Trophoblast cell (in vitro differentiated cells and primary cell): Measurements from ENCODE around the gene ALG8. TPM values are rescaled to one million over a fixed set of nuclear protein-coding genes. Genes with fewer than 3 reads are reported as not detected.
A peak's percentile ranks its signal among the peaks of the same experiment; 100 is the strongest.

Experiments
- DNase-seq, 2 donors: peaks; one replicate each; pipeline ENCODE4 v3.0.0-alpha.2; 2016
- H2AFZ ChIP-seq: 2 replicates; pipeline ENCODE4 v1.6.1; 2013; ENCODE audit warnings: low read length, moderate library complexity, mild to moderate bottlenecking; ENCODE audit not compliant: insufficient read depth, poor library complexity
- H2AK5ac ChIP-seq: 2 replicates; pipeline ENCODE4 v1.6.1; 2013; ENCODE audit warnings: mild to moderate bottlenecking, low read length
- H2BK120ac ChIP-seq: 2 replicates; pipeline ENCODE4 v1.6.1; 2013; ENCODE audit warnings: low read length, mild to moderate bottlenecking, moderate library complexity; ENCODE audit not compliant: insufficient read depth, poor library complexity
- H2BK12ac ChIP-seq: 2 replicates; pipeline ENCODE4 v1.6.1; 2013; ENCODE audit warnings: mild to moderate bottlenecking, low read length, moderate library complexity
- H2BK5ac ChIP-seq: 2 replicates; pipeline ENCODE4 v1.6.1; 2013; ENCODE audit warnings: low read length, low read depth, moderate library complexity, mild to moderate bottlenecking; ENCODE audit not compliant: poor library complexity
- H3K14ac ChIP-seq: 2 replicates; pipeline ENCODE4 v1.6.1; 2013; ENCODE audit warnings: mild to moderate bottlenecking, low read length
- H3K18ac ChIP-seq: 2 replicates; pipeline ENCODE4 v1.6.1; 2013; ENCODE audit warnings: mild to moderate bottlenecking, low read length
- H3K23ac ChIP-seq: 2 replicates; pipeline ENCODE4 v1.6.1; 2013; ENCODE audit warnings: low read length
- H3K27ac ChIP-seq: 2 replicates; pipeline ENCODE4 v1.5.1; 2013; ENCODE audit warnings: low read depth, mild to moderate bottlenecking, inconsistent platforms, low read length, moderate library complexity
- H3K27me3 ChIP-seq: 2 replicates; pipeline ENCODE4 v1.6.1; 2013; ENCODE audit warnings: inconsistent platforms, mild to moderate bottlenecking, low read length, moderate library complexity; ENCODE audit not compliant: insufficient read depth
- H3K36me3 ChIP-seq, 2 experiments: 1 replicate in 1 of 2; 2 replicates in 1 of 2; pipeline ENCODE4 v1.6.1; 2013; ENCODE audit warnings: low read length in 2 of 2, mild to moderate bottlenecking in 2 of 2, moderate library complexity in 1 of 2; ENCODE audit not compliant: insufficient read depth in 2 of 2, control insufficient read depth in 1 of 2
- H3K4ac ChIP-seq: 2 replicates; pipeline ENCODE4 v1.6.1; 2013; ENCODE audit warnings: low read depth, mild to moderate bottlenecking, low read length, moderate library complexity
- H3K4me1 ChIP-seq, 2 experiments: 1 replicate in 1 of 2; 2 replicates in 1 of 2; pipeline ENCODE4 v1.6.1; 2013; ENCODE audit warnings: low read length in 2 of 2, mild to moderate bottlenecking in 2 of 2, moderate library complexity in 1 of 2; ENCODE audit not compliant: insufficient read depth in 2 of 2, control insufficient read depth in 1 of 2
- H3K4me2 ChIP-seq: 2 replicates; pipeline ENCODE4 v1.6.1; 2013; ENCODE audit warnings: inconsistent platforms, mild to moderate bottlenecking, low read length, moderate library complexity
- H3K4me3 ChIP-seq: 2 replicates; pipeline ENCODE4 v1.5.1; 2013; ENCODE audit warnings: mild to moderate bottlenecking, low read depth, low read length, inconsistent platforms
- H3K79me1 ChIP-seq: one replicate; pipeline ENCODE4 v1.6.1; 2013; ENCODE audit warnings: low read length
- H3K79me2 ChIP-seq: 2 replicates; pipeline ENCODE4 v1.6.1; 2013; ENCODE audit warnings: low read length, mild to moderate bottlenecking; ENCODE audit not compliant: control insufficient read depth, insufficient read depth, poor library complexity
- H3K9ac ChIP-seq: 2 replicates; pipeline ENCODE4 v1.6.1; 2013; ENCODE audit warnings: mild to moderate bottlenecking, low read length
- H3K9me3 ChIP-seq: 2 replicates; pipeline ENCODE4 v1.6.1; 2013; ENCODE audit warnings: low read depth, mild to moderate bottlenecking, control low read depth, inconsistent platforms, low read length; ENCODE audit not compliant: insufficient read depth
- H4K12ac ChIP-seq: 2 replicates; pipeline ENCODE4 v1.6.1; 2013; ENCODE audit warnings: low read depth, mild to moderate bottlenecking, low read length, moderate library complexity
- H4K8ac ChIP-seq: 2 replicates; pipeline ENCODE4 v1.6.1; 2013; ENCODE audit warnings: low read depth, mild to moderate bottlenecking, low read length, moderate library complexity
- H4K91ac ChIP-seq: one replicate; pipeline ENCODE4 v1.6.1; 2013; ENCODE audit warnings: low read depth, mild to moderate bottlenecking, low read length, moderate library complexity
- WGBS: extraction: QIAGEN DNeasy Blood & Tissue Kit; methylation state at CpG from one replicate; pipeline ENCODE4 v1.1.7; 2013; ENCODE audit warnings: missing lambda C conversion rate; ENCODE audit not compliant: insufficient read length, insufficient coverage; ENCODE audit errors: extremely low coverage; 5-methylcytosine and 5-hydroxymethylcytosine counted together
- polyA plus RNA-seq: library from polyadenylated mRNA; stranded (reverse); fragments of 200-250 nt; gene quantifications from 2 replicates; pipeline ENCODE4 v1.2.3, GENCODE V29; 2013

Gene ALG8
- polyA plus RNA-seq, result 76.1 and 82.0 TPM in 2 replicates

DNA sequence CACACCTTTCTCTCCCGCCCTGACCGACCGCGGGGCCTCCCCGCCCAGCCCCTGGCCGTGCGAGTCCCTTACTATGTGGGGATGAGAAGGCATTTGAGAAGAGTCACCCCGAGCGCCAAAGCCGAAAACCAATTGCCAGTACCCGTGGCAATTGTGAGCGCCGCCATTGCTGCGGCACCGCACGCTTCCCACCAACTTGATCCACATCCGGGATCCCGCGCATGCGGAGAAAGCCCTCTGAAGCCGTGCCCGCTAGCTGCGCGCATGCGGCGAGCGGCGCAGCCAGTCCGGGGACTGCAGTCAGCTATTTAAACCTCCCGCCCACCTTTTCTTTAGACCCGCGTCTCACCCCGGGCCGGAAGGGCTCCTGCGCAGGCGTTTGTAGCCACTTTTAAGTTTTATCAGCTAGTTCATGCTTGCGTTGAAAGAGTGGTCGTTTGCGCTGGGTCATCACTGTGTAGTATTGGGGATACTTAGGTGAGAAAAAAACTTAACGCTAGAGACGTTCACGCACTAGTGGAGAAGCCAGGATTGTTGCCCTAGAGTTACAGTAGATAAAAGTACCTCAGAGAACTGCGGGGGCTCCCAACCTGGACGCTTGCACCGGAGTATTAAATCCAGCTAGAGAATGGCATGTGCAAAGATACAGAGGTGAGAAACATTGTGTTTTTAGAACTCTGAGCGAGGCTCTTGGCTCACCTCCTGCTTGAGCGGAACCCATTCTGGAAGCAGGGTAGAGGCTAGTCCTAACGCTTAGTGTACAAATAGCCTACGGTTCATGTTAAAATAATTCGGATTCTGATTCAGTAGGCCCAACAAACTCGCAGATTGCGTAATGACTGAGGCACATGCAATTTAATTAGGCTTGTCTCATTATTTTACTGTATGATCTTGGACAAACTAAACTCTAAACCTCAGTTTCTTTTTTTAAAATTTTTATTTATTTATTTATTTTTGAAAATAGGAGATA is at the start of gene ALG8:
Gene ALG8, minus strand, starts transcription at position 205 of the 970 bp plus-strand sequence. Its CDS starts 38 bp downstream, at position 167.
- H3K9ac ChIP-seq, result peak within 1 kb of the TSS; percentile 94
- peak within 1 kb of the TSS; percentile 91 for H3K4me2 ChIP-seq
- H3K79me2 ChIP-seq, result peaks cover 8% of the 10 kb centered on the region
- H4K12ac ChIP-seq, result peak within 1 kb of the TSS; percentile 96
- H2AK5ac ChIP-seq, result peak within 1 kb of the TSS; percentile 40
- H2BK12ac ChIP-seq, result peak within 1 kb of the TSS; percentile 59
- H3K9me3 ChIP-seq, result no peaks in the 10 kb centered on the region
- peak; percentile 98 to 99 for DNase-seq
- no peaks in the 10 kb centered on the region for H3K27me3 ChIP-seq
- peak within 1 kb of the TSS; percentile 94 for H2BK5ac ChIP-seq
- peak within 1 kb of the TSS; percentile 58 for H3K27ac ChIP-seq
- H3K14ac ChIP-seq, result peak within 1 kb of the TSS; percentile 98
- peak within 1 kb of the TSS; percentile 99 for H4K8ac ChIP-seq
- H2BK120ac ChIP-seq, result peak within 1 kb of the TSS; percentile 89
- peak within 1 kb of the TSS; percentile 94 for H4K91ac ChIP-seq
- H3K4me3 ChIP-seq, result peak within 1 kb of the TSS; percentile 89
- no CpG with 5 or more reads among the region's 52 CpGs for WGBS
- H2AFZ ChIP-seq, result peak within 1 kb of the TSS; percentile 97
- H3K4ac ChIP-seq, result peak within 1 kb of the TSS; percentile 98
- H3K4me1 ChIP-seq, result peaks cover 7 to 8% of the 10 kb centered on the region in 2 experiments
- no peak within 1 kb of the TSS for H3K23ac ChIP-seq
- H3K36me3 ChIP-seq, result peaks cover 0 to 7% of the 10 kb centered on the region in 2 experiments
- H3K18ac ChIP-seq, result peak within 1 kb of the TSS; percentile 88
- peaks cover 9% of the 10 kb centered on the region for H3K79me1 ChIP-seq

GRCh38 chr11:78188286-78189173 is 49.1 kb upstream of the ALG8 start, which contains the start of the genes KCTD21 and USP35:
KCTD21 (minus strand) TSS chr11:78188626; CDS start chr11:78174554, 14,072 bp downstream.
USP35 (plus strand) TSS chr11:78188919; CDS start chr11:78196246, 7,327 bp downstream.
- Histone ChIP-seq H3K4me1 (peaks cover 32 to 40% of the 10 kb centered on the region in 2 experiments), H3K23ac (no peak within 1 kb of the TSS), H3K14ac (peak within 1 kb of the TSS; percentile 95), H3K79me2 (peaks cover 24% of the 10 kb centered on the region), H4K91ac (peak within 1 kb of the TSS; percentile 82), H2AFZ (peak within 1 kb of the TSS; percentile 80), H3K4me2 (peak within 1 kb of the TSS; percentile 82), H4K8ac (peak within 1 kb of the TSS; percentile 83), H2BK5ac (peak within 1 kb of the TSS; percentile 59), H2BK120ac (peak within 1 kb of the TSS; percentile 54), H3K27ac (peak within 1 kb of the TSS; percentile 60), H3K4ac (peak within 1 kb of the TSS; percentile 72), H3K36me3 (peaks cover 8 to 9% of the 10 kb centered on the region in 2 experiments), H3K9me3 (no peaks in the 10 kb centered on the region), H3K18ac (peak within 1 kb of the TSS; percentile 93), H3K9ac (peak within 1 kb of the TSS; percentile 64), H2AK5ac (peak within 1 kb of the TSS; percentile 94), H2BK12ac (peak within 1 kb of the TSS; percentile 51), H3K27me3 (no peaks in the 10 kb centered on the region), H3K4me3 (peak within 1 kb of the TSS; percentile 90), H3K79me1 (peaks cover 21% of the 10 kb centered on the region), H4K12ac (peak within 1 kb of the TSS; percentile 93)
- no CpG with 5 or more reads among the region's 74 CpGs for WGBS
- peak; percentile 98 for DNase-seq

DNA sequence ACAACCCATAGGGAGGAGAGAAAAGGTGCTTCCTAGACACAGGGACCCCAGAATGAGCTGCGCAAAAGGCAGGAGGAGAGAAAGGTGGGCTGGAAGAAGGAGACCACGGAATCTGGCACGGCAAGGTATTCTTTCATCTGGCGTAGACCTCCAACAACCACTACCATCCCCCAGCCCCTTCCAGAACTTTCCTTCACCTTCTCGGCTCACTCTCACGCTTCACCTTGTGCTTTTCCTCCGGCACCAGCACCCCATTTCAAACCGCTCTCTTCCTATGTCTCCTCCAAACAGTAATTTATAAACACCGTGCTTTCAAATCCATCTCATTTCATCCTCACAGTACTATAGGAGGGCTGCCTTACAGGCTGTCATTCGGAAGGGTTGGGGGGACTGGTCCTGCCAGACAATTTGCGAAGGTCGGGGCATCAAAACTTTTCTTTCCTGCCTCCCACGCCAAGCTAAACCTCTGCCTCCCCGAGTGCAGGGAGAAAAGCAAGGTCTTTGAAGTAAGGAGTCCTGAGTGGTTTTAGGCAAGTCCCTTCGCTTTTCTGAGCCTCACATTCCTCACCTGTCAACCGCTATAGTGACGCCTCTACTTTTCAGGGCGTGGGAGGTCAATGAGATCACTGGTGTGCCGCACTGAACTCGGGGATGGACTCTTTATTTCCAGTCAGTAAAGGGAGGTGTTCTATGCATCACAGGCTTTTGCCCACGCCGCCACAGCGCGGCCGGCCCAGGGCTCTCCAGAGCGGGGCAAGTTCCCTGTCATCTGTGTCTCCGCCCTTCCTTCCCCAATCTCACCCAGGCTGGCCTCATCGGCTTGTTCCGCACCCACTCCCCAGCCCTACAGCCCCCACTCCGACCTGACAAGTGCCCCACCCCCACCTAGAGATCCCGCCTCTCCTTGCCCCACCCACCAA is 48.2 kb upstream of the ALG8 start:
- H2BK120ac ChIP-seq, result peak overlapping the region; percentile 54
- H3K4me1 ChIP-seq, result peaks cover 32 to 42% of the 10 kb centered on the region in 2 experiments
- peak overlapping the region; percentile 64 for H3K9ac ChIP-seq
- H4K8ac ChIP-seq, result peak overlapping the region; percentile 42
- H3K18ac ChIP-seq, result peak overlapping the region; percentile 67
- H2AK5ac ChIP-seq, result peak overlapping the region; percentile 92
- H3K4me2 ChIP-seq, result peak overlapping the region; percentile 82
- no peak overlapping the region for H3K27ac ChIP-seq
- peak overlapping the region; percentile 3 for H2BK5ac ChIP-seq
- peak overlapping the region; percentile 13 for H2AFZ ChIP-seq
- peak overlapping the region; percentile 57 for H4K91ac ChIP-seq
- peak overlapping the region; percentile 66 for H3K4ac ChIP-seq
- H4K12ac ChIP-seq, result peak overlapping the region; percentile 19
- DNase-seq, result no peak
- H3K27me3 ChIP-seq, result no peaks in the 10 kb centered on the region
- no peaks in the 10 kb centered on the region for H3K9me3 ChIP-seq
- peak overlapping the region; percentile 65 for H3K14ac ChIP-seq
- WGBS, result 100% methylated on average over 1 of the region's 31 CpGs
- H3K23ac ChIP-seq, result no peak overlapping the region
- peak overlapping the region; percentile 82 for H2BK12ac ChIP-seq
- H3K4me3 ChIP-seq, result peak overlapping the region; percentile 90
- H3K79me2 ChIP-seq, result peaks cover 24% of the 10 kb centered on the region
- H3K36me3 ChIP-seq, result peaks cover 6 to 9% of the 10 kb centered on the region in 2 experiments
- peaks cover 21% of the 10 kb centered on the region for H3K79me1 ChIP-seq
